ENCODE data around the gene SLC35F1. TPM values are rescaled to one million over a fixed set of nuclear protein-coding genes. Genes with fewer than 3 reads are reported as not detected.
A peak's percentile ranks its signal among the peaks of the same experiment; 100 is the strongest.

SLC35F1 gene
- total RNA-seq, 1 donor from 2014 or later, result 24.3 TPM

GRCh38 chr6:117951783-117952182 is 44.7 kb downstream of the SLC35F1 start:
- Histone ChIP-seq H3K9ac (no peak overlapping the region), H3K4me2 (peak overlapping the region; percentile 45), H3K4me3 (no peak overlapping the region), H3F3A (ENCODE audit: low read depth) (peaks cover 12% of the 10 kb centered on the region), H3K79me2 (ENCODE audit: low read depth) (no peaks in the 10 kb centered on the region), H2AFZ (replicated peaks) (no peak overlapping the region), H3K36me3 (no peaks in the 10 kb centered on the region), H3K4me1 (peaks cover 34% of the 10 kb centered on the region), H3K27me3 (no peaks in the 10 kb centered on the region), H4K20me1 (ENCODE audit: low read depth) (peaks cover 18% of the 10 kb centered on the region), H3K27ac (no peak overlapping the region), H3K9me3 (ENCODE audit: low read depth) (no peaks in the 10 kb centered on the region)
- Mint-ChIP-seq H3K27me3 (ENCODE audit: insufficient read depth, low read depth) (peaks cover 3% of the 10 kb centered on the region), H3K9me3 (no peaks in the 10 kb centered on the region), H3K36me3 (peaks cover 14% of the 10 kb centered on the region), H3K4me1 (peaks cover 67% of the 10 kb centered on the region), H3K4me3 (peak overlapping the region; percentile 72), H3K27ac (peak overlapping the region; percentile 100)
- peak; percentile 82 for DNase-seq (ENCODE audit: low spot score)
- TF ChIP-seq EZH2 (IDR thresholded peaks at IDR 0.05) (no peak), EZH2phosphoT487 (IDR thresholded peaks at IDR 0.05) (peak; percentile 54)

DNA sequence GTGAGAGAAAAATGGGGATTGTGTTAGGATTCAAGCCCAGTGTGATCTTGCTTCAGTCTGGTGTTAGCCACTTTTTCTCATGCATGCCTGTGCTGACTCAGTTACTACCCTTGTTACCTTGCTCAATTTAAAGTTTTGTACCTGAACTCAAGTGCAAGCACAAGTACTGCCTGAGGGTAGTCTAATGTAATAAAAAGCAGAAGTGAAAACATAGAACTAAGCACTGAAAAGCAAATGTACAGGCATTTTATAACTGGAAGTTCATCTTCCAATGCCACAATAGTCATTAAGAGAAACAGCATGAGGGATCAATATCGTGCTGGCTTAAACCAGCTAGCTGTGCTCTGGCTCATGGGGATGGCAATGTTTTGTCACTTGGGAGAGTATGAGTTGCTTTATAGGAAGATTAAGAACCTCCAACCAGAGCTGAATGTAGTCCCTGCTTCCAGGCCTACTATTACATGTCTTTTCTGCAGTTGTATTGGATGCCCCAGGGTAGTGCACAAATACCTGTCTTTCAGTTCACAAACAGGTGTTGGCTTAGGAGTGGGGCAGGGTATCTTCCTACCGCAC is 48.7 kb downstream of the SLC35F1 start:
- H3F3A ChIP-seq (ENCODE audit: low read depth), result peaks cover 12% of the 10 kb centered on the region

GRCh38 chr6:117956386-117956785 is 49.3 kb downstream of the SLC35F1 start:
- Histone ChIP-seq H3K4me2 (peak overlapping the region; percentile 51), H3K4me3 (no peak overlapping the region), H2AFZ (replicated peaks) (no peak overlapping the region), H3K27me3 (no peaks in the 10 kb centered on the region), H3K36me3 (no peaks in the 10 kb centered on the region), H3K27ac (no peak overlapping the region), H3F3A (ENCODE audit: low read depth) (peaks cover 6% of the 10 kb centered on the region), H3K4me1 (peaks cover 20% of the 10 kb centered on the region), H3K79me2 (ENCODE audit: low read depth) (no peaks in the 10 kb centered on the region), H3K9ac (no peak overlapping the region), H4K20me1 (ENCODE audit: low read depth) (peaks cover 11% of the 10 kb centered on the region), H3K9me3 (ENCODE audit: low read depth) (no peaks in the 10 kb centered on the region)
- Mint-ChIP-seq H3K27ac (peak overlapping the region; percentile 99), H3K27me3 (ENCODE audit: insufficient read depth, low read depth) (peaks cover 3% of the 10 kb centered on the region), H3K4me3 (peak overlapping the region; percentile 57), H3K4me1 (peaks cover 70% of the 10 kb centered on the region), H3K9me3 (peaks cover 5% of the 10 kb centered on the region), H3K36me3 (peaks cover 12% of the 10 kb centered on the region)
- peak; percentile 79 for DNase-seq (ENCODE audit: low spot score)
- TF ChIP-seq EZH2 (IDR thresholded peaks at IDR 0.05), result no peak
- TF ChIP-seq EZH2phosphoT487 (IDR thresholded peaks at IDR 0.05), result no peak
- TF ChIP-seq, protein P1, sequence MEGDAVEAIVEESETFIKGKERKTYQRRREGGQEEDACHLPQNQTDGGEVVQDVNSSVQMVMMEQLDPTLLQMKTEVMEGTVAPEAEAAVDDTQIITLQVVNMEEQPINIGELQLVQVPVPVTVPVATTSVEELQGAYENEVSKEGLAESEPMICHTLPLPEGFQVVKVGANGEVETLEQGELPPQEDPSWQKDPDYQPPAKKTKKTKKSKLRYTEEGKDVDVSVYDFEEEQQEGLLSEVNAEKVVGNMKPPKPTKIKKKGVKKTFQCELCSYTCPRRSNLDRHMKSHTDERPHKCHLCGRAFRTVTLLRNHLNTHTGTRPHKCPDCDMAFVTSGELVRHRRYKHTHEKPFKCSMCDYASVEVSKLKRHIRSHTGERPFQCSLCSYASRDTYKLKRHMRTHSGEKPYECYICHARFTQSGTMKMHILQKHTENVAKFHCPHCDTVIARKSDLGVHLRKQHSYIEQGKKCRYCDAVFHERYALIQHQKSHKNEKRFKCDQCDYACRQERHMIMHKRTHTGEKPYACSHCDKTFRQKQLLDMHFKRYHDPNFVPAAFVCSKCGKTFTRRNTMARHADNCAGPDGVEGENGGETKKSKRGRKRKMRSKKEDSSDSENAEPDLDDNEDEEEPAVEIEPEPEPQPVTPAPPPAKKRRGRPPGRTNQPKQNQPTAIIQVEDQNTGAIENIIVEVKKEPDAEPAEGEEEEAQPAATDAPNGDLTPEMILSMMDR (IDR thresholded peaks at IDR 0.05), result no peak

More for the DNA sequence above, 48.7 kb downstream of the SLC35F1 start:
- no peak overlapping the region for H3K9ac ChIP-seq
- no peaks in the 10 kb centered on the region for H3K79me2 ChIP-seq (ENCODE audit: low read depth)
- no peaks in the 10 kb centered on the region for H3K9me3 ChIP-seq (ENCODE audit: low read depth)
- H3K4me3 ChIP-seq, result no peak overlapping the region
- peak overlapping the region; percentile 51 for H3K4me2 ChIP-seq
- Mint-ChIP-seq H3K27ac (peak overlapping the region; percentile 99), H3K4me3 (peak overlapping the region; percentile 57), H3K36me3 (peaks cover 8% of the 10 kb centered on the region), H3K27me3 (ENCODE audit: insufficient read depth, low read depth) (peaks cover 3% of the 10 kb centered on the region), H3K9me3 (peaks cover 5% of the 10 kb centered on the region), H3K4me1 (peaks cover 75% of the 10 kb centered on the region)
- no peak overlapping the region for H3K27ac ChIP-seq
- H2AFZ ChIP-seq (replicated peaks), result no peak overlapping the region
- peaks cover 18% of the 10 kb centered on the region for H4K20me1 ChIP-seq (ENCODE audit: low read depth)
- DNase-seq (ENCODE audit: low spot score), result no peak
- H3K4me1 ChIP-seq, result peaks cover 27% of the 10 kb centered on the region
- TF ChIP-seq EZH2phosphoT487 (IDR thresholded peaks at IDR 0.05) (no peak), EZH2 (IDR thresholded peaks at IDR 0.05) (no peak)
- TF ChIP-seq, protein P1 (IDR thresholded peaks at IDR 0.05), result no peak
- H3K27me3 ChIP-seq, result no peaks in the 10 kb centered on the region
- no peaks in the 10 kb centered on the region for H3K36me3 ChIP-seq

DNA sequence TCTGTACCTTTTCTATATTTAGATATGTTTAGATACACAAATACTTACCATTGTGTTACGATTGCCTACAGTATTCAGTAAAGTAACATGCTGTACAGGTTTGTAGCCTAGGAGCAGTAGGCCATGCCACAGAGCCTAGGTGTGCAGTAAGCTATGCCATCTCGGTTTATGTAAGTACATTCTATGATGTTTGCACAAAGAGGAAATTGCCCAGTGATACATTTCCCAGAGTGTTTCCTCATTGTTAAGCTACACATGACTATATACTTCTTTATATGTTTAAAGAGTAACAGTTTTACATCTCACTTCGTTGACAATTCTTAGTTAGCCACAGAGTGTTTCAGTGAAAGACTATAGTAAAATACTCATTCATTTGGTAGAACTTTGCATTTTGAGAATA is 51.5 kb downstream of the SLC35F1 start:
- H3K4me2 ChIP-seq, result no peak overlapping the region
- TF ChIP-seq, protein P1 (IDR thresholded peaks at IDR 0.05), result no peak
- TF ChIP-seq EZH2 (IDR thresholded peaks at IDR 0.05) (no peak), EZH2phosphoT487 (IDR thresholded peaks at IDR 0.05) (no peak)

More for the DNA sequence above, 51.5 kb downstream of the SLC35F1 start:
- Histone ChIP-seq H3K9me3 (ENCODE audit: low read depth) (no peaks in the 10 kb centered on the region), H4K20me1 (ENCODE audit: low read depth) (no peaks in the 10 kb centered on the region), H2AFZ (replicated peaks) (no peak overlapping the region), H3K9ac (no peak overlapping the region), H3F3A (ENCODE audit: low read depth) (no peaks in the 10 kb centered on the region), H3K4me3 (no peak overlapping the region), H3K79me2 (ENCODE audit: low read depth) (no peaks in the 10 kb centered on the region), H3K4me1 (peaks cover 25% of the 10 kb centered on the region), H3K27ac (no peak overlapping the region), H3K27me3 (no peaks in the 10 kb centered on the region), H3K36me3 (no peaks in the 10 kb centered on the region)
- peaks cover 5% of the 10 kb centered on the region for H3K9me3 Mint-ChIP-seq
- no peak overlapping the region for H3K27ac Mint-ChIP-seq
- H3K4me3 Mint-ChIP-seq, result no peak overlapping the region
- peaks cover 3% of the 10 kb centered on the region for H3K27me3 Mint-ChIP-seq (ENCODE audit: insufficient read depth, low read depth)
- DNase-seq (ENCODE audit: low spot score), result no peak
- peaks cover 50% of the 10 kb centered on the region for H3K4me1 Mint-ChIP-seq
- peaks cover 7% of the 10 kb centered on the region for H3K36me3 Mint-ChIP-seq
